OCI-LY3 (cell line): Measurements from ENCODE around the gene CCNG2.

Experiments
- EZH2phosphoT487 ChIP-seq: fragments of 200-600 bp; shearing (Covaris generic); IDR thresholded peaks from 2 replicates; pipeline ENCODE4 v1.6.1; 2018; ENCODE audit warnings: antibody characterized with exemption, mixed run types, low read depth
- TF ChIP-seq, protein P1 (sequence below): fragments of 200-600, 300-600 bp; sonication (generic); IDR thresholded peaks from 2 replicates; pipeline ENCODE4 v1.5.1; 2014; ENCODE audit warnings: antibody characterized with exemption, low read length, low read depth

DNA sequence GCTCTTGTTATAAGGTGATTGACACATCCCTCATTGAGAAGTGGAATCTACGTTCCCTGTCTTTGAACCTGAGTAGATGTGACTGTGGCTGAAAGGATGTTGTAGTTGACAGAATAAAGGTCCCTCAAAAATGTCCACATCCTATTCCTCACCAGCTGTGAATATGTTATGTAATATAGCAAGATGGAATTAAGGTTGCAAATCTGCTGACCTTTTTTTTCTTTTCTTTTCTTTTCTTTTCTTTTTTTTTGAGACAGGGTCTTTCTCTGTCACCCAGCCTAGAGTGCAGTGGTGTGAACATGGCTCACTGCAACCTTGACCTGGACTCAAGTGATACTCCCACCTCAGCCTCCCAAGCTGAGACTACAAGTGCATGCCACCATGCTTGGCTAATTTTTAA lies 7.2 kb upstream of the CCNG2 start:
- TF ChIP-seq, protein P1, sequence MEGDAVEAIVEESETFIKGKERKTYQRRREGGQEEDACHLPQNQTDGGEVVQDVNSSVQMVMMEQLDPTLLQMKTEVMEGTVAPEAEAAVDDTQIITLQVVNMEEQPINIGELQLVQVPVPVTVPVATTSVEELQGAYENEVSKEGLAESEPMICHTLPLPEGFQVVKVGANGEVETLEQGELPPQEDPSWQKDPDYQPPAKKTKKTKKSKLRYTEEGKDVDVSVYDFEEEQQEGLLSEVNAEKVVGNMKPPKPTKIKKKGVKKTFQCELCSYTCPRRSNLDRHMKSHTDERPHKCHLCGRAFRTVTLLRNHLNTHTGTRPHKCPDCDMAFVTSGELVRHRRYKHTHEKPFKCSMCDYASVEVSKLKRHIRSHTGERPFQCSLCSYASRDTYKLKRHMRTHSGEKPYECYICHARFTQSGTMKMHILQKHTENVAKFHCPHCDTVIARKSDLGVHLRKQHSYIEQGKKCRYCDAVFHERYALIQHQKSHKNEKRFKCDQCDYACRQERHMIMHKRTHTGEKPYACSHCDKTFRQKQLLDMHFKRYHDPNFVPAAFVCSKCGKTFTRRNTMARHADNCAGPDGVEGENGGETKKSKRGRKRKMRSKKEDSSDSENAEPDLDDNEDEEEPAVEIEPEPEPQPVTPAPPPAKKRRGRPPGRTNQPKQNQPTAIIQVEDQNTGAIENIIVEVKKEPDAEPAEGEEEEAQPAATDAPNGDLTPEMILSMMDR: no peak
- TF ChIP-seq EZH2phosphoT487: no peak
